GM23338 (cell line): ENCODE measurements around the gene DPP10. TPM values are rescaled to one million over a fixed set of nuclear protein-coding genes. Genes with fewer than 3 reads are reported as not detected.

Experiments
- ATAC-seq: fragments of 200-7000 bp; cut with Tn5 transposase; 3 replicates; pipeline ENCODE4 v1.9.1; 2020
- DNase-seq: peaks from one replicate; pipeline ENCODE4 v3.0.0-alpha.2; 2015; ENCODE audit warnings: low spot score
- H2AFZ ChIP-seq: fragments of 200-600 bp; sonication (generic); 2 replicates; pipeline ENCODE4 v1.8.0; 2016; ENCODE audit warnings: antibody characterized with exemption, mild to moderate bottlenecking, moderate library complexity
- H3F3A ChIP-seq: fragments of 200-600 bp; sonication (generic); replicated peaks from 2 replicates; pipeline ENCODE4 v1.8.0; 2017; ENCODE audit warnings: antibody characterized with exemption, mixed run types, low read depth
- H3K27ac ChIP-seq: fragments of 200-600 bp; sonication (generic); 2 replicates; pipeline ENCODE4 v1.6.1; 2016; ENCODE audit warnings: low read depth
- H3K27me3 ChIP-seq: fragments of 200-600 bp; sonication (generic); 2 replicates; pipeline ENCODE4 v1.8.0; 2016; ENCODE audit warnings: mild to moderate bottlenecking, mixed run types, moderate library complexity; ENCODE audit not compliant: insufficient read depth
- H3K36me3 ChIP-seq: fragments of 200-600 bp; sonication (generic); 2 replicates; pipeline ENCODE4 v1.8.0; 2016; ENCODE audit warnings: mild to moderate bottlenecking; ENCODE audit not compliant: insufficient read depth
- H3K4me1 ChIP-seq: fragments of 200-600 bp; sonication (generic); 2 replicates; pipeline ENCODE4 v1.8.0; 2016; ENCODE audit warnings: mild to moderate bottlenecking, moderate library complexity; ENCODE audit not compliant: insufficient read depth
- H3K4me2 ChIP-seq: fragments of 200-600 bp; sonication (generic); 2 replicates; pipeline ENCODE4 v1.7.1; 2017; ENCODE audit warnings: mixed run types
- H3K4me3 ChIP-seq: fragments of 200-600 bp; sonication (generic); 2 replicates; pipeline ENCODE4 v1.6.1; 2016; ENCODE audit warnings: mixed run types
- H3K79me2 ChIP-seq: fragments of 200-600 bp; sonication (generic); replicated peaks from 2 replicates; pipeline ENCODE4 v1.8.0; 2017; ENCODE audit warnings: mild to moderate bottlenecking; ENCODE audit not compliant: insufficient read depth
- H3K9me2 ChIP-seq: fragments of 200-600 bp; sonication (generic); 2 replicates; pipeline ENCODE4 v1.8.0; 2017; ENCODE audit not compliant: insufficient read depth
- H4K20me1 ChIP-seq: fragments of 200-600 bp; sonication (generic); replicated peaks from 2 replicates; pipeline ENCODE4 v1.8.0; 2017; ENCODE audit warnings: mild to moderate bottlenecking; ENCODE audit not compliant: insufficient read depth
- H3K27ac Mint-ChIP-seq: 2 replicates; pipeline ENCODE4 v1.8.0; 2020; ENCODE audit warnings: inconsistent platforms, mild to moderate bottlenecking, moderate library complexity, mixed read lengths
- H3K27me3 Mint-ChIP-seq: 3 replicates; pipeline ENCODE4 v1.8.0; 2022; ENCODE audit warnings: low read depth, mild to moderate bottlenecking, moderate library complexity, mixed read lengths, inconsistent platforms; ENCODE audit not compliant: insufficient read depth, poor library complexity
- H3K36me3 Mint-ChIP-seq: 3 replicates; pipeline ENCODE4 v1.8.0; 2021; ENCODE audit warnings: low read depth, mild to moderate bottlenecking, inconsistent platforms, moderate library complexity, mixed read lengths
- H3K4me1 Mint-ChIP-seq: 3 replicates; pipeline ENCODE4 v1.8.0; 2020; ENCODE audit warnings: mild to moderate bottlenecking, inconsistent platforms, mixed read lengths
- H3K4me3 Mint-ChIP-seq: 3 replicates; pipeline ENCODE4 v1.8.0; 2021; ENCODE audit warnings: moderate library complexity, mild to moderate bottlenecking, inconsistent platforms, mixed read lengths
- H3K9me3 Mint-ChIP-seq: 3 replicates; pipeline ENCODE4 v1.8.0; 2020; ENCODE audit warnings: moderate library complexity, mild to moderate bottlenecking, inconsistent platforms, mixed read lengths
- CREB1 ChIP-seq: fragments of 250-450 bp; sonication (Bioruptor Pico); IDR thresholded peaks from 2 replicates; pipeline ENCODE4 v1.5.0; 2020; ENCODE audit warnings: low read depth, mild to moderate bottlenecking, moderate library complexity
- CTCF ChIP-seq, 2 experiments: fragments of 200-600 bp in 1 of 2; sonication (generic) in 1 of 2; conservative IDR thresholded peaks; 2 replicates each; pipeline versions ENCODE4 v1.5.1 to v1.6.1; 2016 to 2017; ENCODE audit warnings: antibody characterized with exemption in 2 of 2, low read depth in 2 of 2, mild to moderate bottlenecking in 2 of 2, moderate library complexity in 1 of 2
- ETS1 ChIP-seq: IDR thresholded peaks from 2 replicates; pipeline ENCODE4 v1.6.1; 2016; ENCODE audit warnings: antibody characterized with exemption
- EZH2 ChIP-seq: fragments of 200-600 bp; sonication (generic); IDR thresholded peaks from one replicate; pipeline ENCODE4 v1.8.0; 2017; ENCODE audit warnings: antibody characterized with exemption, mild to moderate bottlenecking, low read depth; ENCODE audit not compliant: unreplicated experiment
- EZH2phosphoT487 ChIP-seq: fragments of 200-600 bp; sonication (generic); IDR thresholded peaks from one replicate; pipeline ENCODE4 v1.8.1; 2018; ENCODE audit warnings: antibody characterized with exemption; ENCODE audit not compliant: unreplicated experiment
- JUNB ChIP-seq: IDR thresholded peaks from one replicate; pipeline ENCODE4 v1.6.1; 2016; ENCODE audit warnings: antibody characterized with exemption; ENCODE audit not compliant: unreplicated experiment
- NANOG ChIP-seq: IDR thresholded peaks from 2 replicates; pipeline ENCODE4 v1.6.1; 2016; ENCODE audit warnings: antibody characterized with exemption, borderline replicate concordance
- POLR2AphosphoS5 ChIP-seq: IDR thresholded peaks from 2 replicates; pipeline ENCODE4 v1.6.1; 2016; ENCODE audit warnings: antibody characterized with exemption, low read depth
- REST ChIP-seq: IDR thresholded peaks from one replicate; pipeline ENCODE4 v1.6.1; 2018; ENCODE audit warnings: antibody characterized with exemption; ENCODE audit not compliant: unreplicated experiment
- STAT1 ChIP-seq: IDR thresholded peaks from one replicate; pipeline ENCODE4 v1.6.1; 2016; ENCODE audit warnings: antibody characterized with exemption; ENCODE audit not compliant: unreplicated experiment
- ZNF114 ChIP-seq: fragments of 250-450 bp; sonication (Bioruptor Pico); IDR thresholded peaks from 2 replicates; pipeline ENCODE4 v1.5.0; 2020; ENCODE audit warnings: mild to moderate bottlenecking, moderate library complexity
- ZNF331 ChIP-seq: fragments of 250-450 bp; sonication (Bioruptor Pico); IDR thresholded peaks from 2 replicates; pipeline ENCODE4 v1.5.0; 2020; ENCODE audit warnings: low read depth, mild to moderate bottlenecking, moderate library complexity
- ZNF462 ChIP-seq: fragments of 250-450 bp; sonication (Bioruptor Pico); IDR thresholded peaks from 2 replicates; pipeline ENCODE4 v1.5.0; 2020; ENCODE audit warnings: mild to moderate bottlenecking, moderate library complexity
- polyA plus RNA-seq: library from polyadenylated mRNA; unstranded; fragments of >200 nt; fragmentation: Nextera tagmentation; extraction: Ambion mirVana; gene quantifications from 2 replicates; pipeline ENCODE4 v1.2.1, GENCODE V29; 2016
- total RNA-seq: library from RNA; depleted of rRNA; stranded (reverse); fragments of >200 nt; shearing (Covaris generic); gene quantifications from 2 replicates; pipeline ENCODE4 v1.2.3, GENCODE V29; 2014

The DPP10 gene
- total and polyA plus RNA-seq, 2 experiments from 2014 or later: 3.6 to 14.8 TPM

DNA sequence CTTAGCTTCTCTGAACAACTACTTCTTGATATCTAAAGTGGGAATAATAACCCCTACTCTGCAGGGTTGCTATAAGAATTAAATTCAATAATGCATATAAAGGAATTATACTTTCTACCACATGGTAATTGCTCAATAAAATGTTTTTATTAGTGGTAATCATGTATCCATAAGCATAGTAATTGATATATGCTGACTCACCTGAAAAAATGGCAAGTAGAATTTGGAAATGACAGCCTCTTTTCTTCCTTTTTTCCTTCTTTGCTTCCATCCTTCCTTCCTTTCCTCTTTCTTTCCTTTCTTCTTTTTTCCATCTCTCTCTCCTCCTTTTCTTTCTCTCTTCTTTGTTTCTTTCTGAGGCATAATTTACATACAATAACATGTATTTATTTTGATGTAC, 65.3 kb downstream of the DPP10 start:
- Histone ChIP-seq H3K4me3 (no peak overlapping the region), H3K4me2 (no peak overlapping the region), H3K36me3 (no peaks in the 10 kb centered on the region), H4K20me1 (no peaks in the 10 kb centered on the region), H2AFZ (no peak overlapping the region), H3K27me3 (no peaks in the 10 kb centered on the region), H3K27ac (no peak overlapping the region), H3K4me1 (no peaks in the 10 kb centered on the region), H3K79me2 (no peaks in the 10 kb centered on the region), H3F3A (no peaks in the 10 kb centered on the region), H3K9me2 (no peaks in the 10 kb centered on the region)
- no peak for DNase-seq
- TF ChIP-seq STAT1 (no peak), ETS1 (no peak), ZNF462 (CRISPR knock-in tag) (no peak), EZH2 (no peak), REST (no peak), EZH2phosphoT487 (no peak), ZNF114 (CRISPR knock-in tag) (no peak), JUNB (no peak), NANOG (no peak), CTCF (conservative IDR thresholded peaks at IDR 0.05; ENCODE audit: low read depth in 2 of 2) (no peak), ZNF331 (CRISPR knock-in tag) (no peak), CREB1 (CRISPR knock-in tag) (no peak), POLR2AphosphoS5 (no peak)
- H3K27me3 Mint-ChIP-seq: no peaks in the 10 kb centered on the region
- no peaks in the 10 kb centered on the region for H3K4me1 Mint-ChIP-seq
- H3K36me3 Mint-ChIP-seq: no peaks in the 10 kb centered on the region
- H3K9me3 Mint-ChIP-seq: peaks cover 15% of the 10 kb centered on the region
- no peak overlapping the region for H3K4me3 Mint-ChIP-seq
- no peak for ATAC-seq
- no peak overlapping the region for H3K27ac Mint-ChIP-seq
